Ishikawa (cell line): ENCODE results near the gene FAM186B.

Source experiments
- MAX ChIP-seq: IDR thresholded peaks from 2 replicates; pipeline ENCODE4 v1.6.1; 2012
- REST ChIP-seq: IDR thresholded peaks from 2 replicates; pipeline ENCODE4 v1.6.1; 2012; ENCODE audit warnings: low read depth, mild to moderate bottlenecking
- TEAD4 ChIP-seq: IDR thresholded peaks from 2 replicates; pipeline ENCODE4 v1.6.1; 2012

GRCh38 chr12:49646331-49646830 lies 40.9 kb upstream of the FAM186B start:
- TF ChIP-seq MAX (no peak), REST (no peak), TEAD4 (no peak)
